Small intestine (tissue), 7 donors: Measurements from ENCODE around the gene DIP2B. TPM values are rescaled to one million over a fixed set of nuclear protein-coding genes. Genes with fewer than 3 reads are reported as not detected.
A peak's percentile ranks its signal among the peaks of the same experiment; 100 is the strongest.

Experiments used
- DNase-seq, 2 donors: peaks; one replicate each; pipeline versions ENCODE4 v3.0.0 to v3.0.0-alpha.2; 2013
- FAIRE-seq: peaks from 2 replicates; lab custom pipeline; 2012; peaks lifted over from hg19 to GRCh38; lab: Jason Lieb, UNC
- H3K27ac ChIP-seq, 3 donors: one replicate each; pipeline ENCODE4 v1.5.1; 2013; ENCODE audit warnings: low read length in 2 of 3, mild to moderate bottlenecking in 2 of 3, control low read depth in 1 of 3, inconsistent platforms in 1 of 3, low read depth in 1 of 3, moderate library complexity in 1 of 3
- H3K27me3 ChIP-seq, 3 donors: one replicate each; pipeline ENCODE4 v1.6.1; 2013; ENCODE audit warnings: low read length in 3 of 3, inconsistent platforms in 1 of 3; ENCODE audit not compliant: control insufficient read depth in 3 of 3, insufficient read depth in 3 of 3
- H3K36me3 ChIP-seq, 3 donors: one replicate each; pipeline ENCODE4 v1.6.1; 2013; ENCODE audit warnings: low read length in 3 of 3, inconsistent platforms in 1 of 3, low read depth in 1 of 3, mild to moderate bottlenecking in 1 of 3, moderate library complexity in 1 of 3; ENCODE audit not compliant: control insufficient read depth in 3 of 3, insufficient read depth in 2 of 3
- H3K4me1 ChIP-seq, 3 donors: one replicate each; pipeline ENCODE4 v1.6.1; 2013; ENCODE audit warnings: low read length in 2 of 3, inconsistent platforms in 1 of 3, low read depth in 1 of 3, mild to moderate bottlenecking in 1 of 3, moderate library complexity in 1 of 3; ENCODE audit not compliant: control insufficient read depth in 3 of 3, insufficient read depth in 2 of 3
- H3K4me3 ChIP-seq, 3 donors: one replicate each; pipeline ENCODE4 v1.5.1; 2013; ENCODE audit warnings: low read length in 3 of 3, control low read depth in 1 of 3, inconsistent platforms in 1 of 3, low read depth in 1 of 3, mild to moderate bottlenecking in 1 of 3, moderate library complexity in 1 of 3
- H3K9me3 ChIP-seq, 2 donors: one replicate each; pipeline ENCODE4 v1.6.1; 2013; ENCODE audit warnings: low read depth in 1 of 2, low read length in 1 of 2; ENCODE audit not compliant: control insufficient read depth in 2 of 2, insufficient read depth in 1 of 2
- WGBS, 3 donors: extraction: QIAGEN DNeasy Blood & Tissue Kit; methylation state at CpG; one replicate each; pipeline ENCODE4 v1.1.7; 2013; 5-methylcytosine and 5-hydroxymethylcytosine counted together
- polyA plus RNA-seq, 4 donors: library from polyadenylated mRNA; stranded (reverse) in 3 of 4; unstranded in 1 of 4; fragments of 200-250 nt in 3 of 4; fragments of 120-200 nt in 1 of 4; gene quantifications; one replicate each; pipeline versions ENCODE4 v1.2.1 to v1.2.3, GENCODE V29; 2013
- donor health status: healthy with polysubstance abuse.
- donor health status: control.
- donor health status: control.
- donor health status: Bipolar disorder and iron deficiency.
- donor health status: healthy.

The DIP2B gene
- polyA plus RNA-seq, 4 donors: 6.3 to 18.1 (median 6.9) TPM

DNA sequence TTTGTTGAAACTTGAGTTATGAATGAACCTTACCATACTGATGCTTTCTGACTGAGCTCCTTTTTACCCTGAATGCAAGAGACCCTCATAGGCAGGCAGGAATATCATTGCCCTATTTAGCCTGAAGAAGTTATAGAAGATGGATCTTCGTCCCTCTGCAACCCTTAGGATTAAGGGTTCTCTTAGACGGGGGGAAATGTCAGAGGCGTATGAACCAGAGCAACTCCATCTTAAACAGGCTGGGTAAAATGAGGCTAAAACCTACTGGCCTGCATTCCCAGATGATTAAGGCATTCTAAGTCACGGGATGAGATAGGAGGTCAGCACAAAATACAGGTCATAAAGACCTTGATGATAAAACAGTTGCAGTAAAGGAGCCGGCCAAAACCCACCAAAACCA, 266.6 kb downstream of the DIP2B start:
- FAIRE-seq (no peak), DNase-seq (no peak)
- Histone ChIP-seq H3K4me3 (no peak overlapping the region), H3K27me3 (no peaks in the 10 kb centered on the region), H3K27ac (no peak overlapping the region), H3K4me1 (peaks cover 0 to 3% (median 0%) of the 10 kb centered on the region in 3 donors), H3K36me3 (peaks cover 0 to 15% (median 0%) of the 10 kb centered on the region in 3 donors), H3K9me3 (no peaks in the 10 kb centered on the region)
- WGBS, 3 donors: 96 to 97% (median 96%) methylated on average over 5 of the region's 5 CpGs

DNA sequence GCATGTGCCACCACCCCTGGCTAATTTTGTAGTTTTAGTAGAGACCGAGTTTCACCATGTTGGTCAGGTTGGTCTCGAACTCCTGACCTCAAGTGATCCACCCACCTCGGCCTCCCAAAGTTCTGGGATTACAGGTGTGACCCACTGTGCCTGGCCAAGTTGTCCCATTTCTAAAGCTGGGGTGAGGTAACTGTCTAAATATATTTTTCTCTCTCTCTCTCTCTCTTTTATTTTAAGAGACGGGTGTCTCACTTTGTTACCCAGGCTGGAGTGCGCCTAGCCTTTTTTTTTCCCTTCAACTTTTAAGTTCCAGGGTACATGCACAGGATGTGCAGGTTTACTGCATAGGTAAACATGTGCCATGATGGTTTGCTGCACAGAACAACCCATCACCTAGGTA, 267.7 kb downstream of the DIP2B start:
- Histone ChIP-seq H3K9me3 (no peaks in the 10 kb centered on the region), H3K27ac (no peak overlapping the region), H3K4me3 (no peak overlapping the region), H3K36me3 (peaks cover 0 to 15% (median 0%) of the 10 kb centered on the region in 3 donors), H3K4me1 (peaks cover 0 to 3% (median 0%) of the 10 kb centered on the region in 3 donors), H3K27me3 (no peaks in the 10 kb centered on the region)
- DNase-seq (no peak), FAIRE-seq (no peak)
- 93 to 98% (median 94%) methylated on average over 5 of the region's 5 CpGs for WGBS, 3 donors

DNA sequence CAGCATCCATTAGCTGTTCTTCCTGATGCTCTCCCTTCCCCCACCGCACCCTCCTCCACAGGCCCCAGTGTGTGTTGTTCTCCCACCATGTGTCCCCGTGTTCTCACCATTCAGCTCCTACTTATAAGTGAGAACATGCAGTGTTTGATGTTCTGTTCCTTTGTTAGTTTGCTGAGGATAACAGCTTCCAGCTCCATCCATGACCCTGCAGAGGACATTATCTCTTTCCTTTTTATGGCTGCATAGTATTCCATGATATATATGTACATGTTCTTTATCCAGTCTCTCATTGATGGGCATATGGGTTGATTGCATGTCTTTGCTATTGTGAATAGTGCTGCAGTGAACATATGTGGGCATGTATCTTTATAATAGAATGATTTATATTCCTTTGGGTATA, 268.1 kb downstream of the DIP2B start:
- DNase-seq (no peak), FAIRE-seq (no peak)
- Histone ChIP-seq H3K9me3 (no peaks in the 10 kb centered on the region), H3K27me3 (no peaks in the 10 kb centered on the region), H3K4me1 (peaks cover 0 to 3% (median 0%) of the 10 kb centered on the region in 3 donors), H3K27ac (no peak overlapping the region), H3K4me3 (no peak overlapping the region), H3K36me3 (peaks cover 0 to 15% (median 0%) of the 10 kb centered on the region in 3 donors)
- WGBS, 3 donors: 99 to 100% (median 100%) methylated on average over 2 of the region's 2 CpGs

DNA sequence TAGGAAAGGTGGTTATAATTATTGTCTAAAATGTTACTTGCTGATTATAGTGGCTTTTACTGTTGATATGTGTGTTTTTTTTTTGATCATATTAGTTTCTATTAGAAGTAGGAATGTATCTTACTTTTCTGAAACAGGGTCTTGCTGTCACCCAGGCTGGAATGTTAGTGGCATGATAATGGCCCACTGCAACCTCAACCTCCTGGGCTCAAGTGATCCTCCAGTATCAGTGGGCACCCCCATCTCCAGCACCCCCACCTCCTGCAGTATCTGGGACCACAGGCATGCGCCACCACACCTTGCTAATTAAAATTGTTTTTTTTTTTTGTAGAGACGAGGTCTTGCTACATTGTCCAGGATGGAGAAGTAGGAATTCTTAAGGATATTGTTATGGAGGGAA, 270.5 kb downstream of the DIP2B start:
- WGBS, 3 donors: 88 to 95% (median 89%) methylated on average over 2 of the region's 2 CpGs

DNA sequence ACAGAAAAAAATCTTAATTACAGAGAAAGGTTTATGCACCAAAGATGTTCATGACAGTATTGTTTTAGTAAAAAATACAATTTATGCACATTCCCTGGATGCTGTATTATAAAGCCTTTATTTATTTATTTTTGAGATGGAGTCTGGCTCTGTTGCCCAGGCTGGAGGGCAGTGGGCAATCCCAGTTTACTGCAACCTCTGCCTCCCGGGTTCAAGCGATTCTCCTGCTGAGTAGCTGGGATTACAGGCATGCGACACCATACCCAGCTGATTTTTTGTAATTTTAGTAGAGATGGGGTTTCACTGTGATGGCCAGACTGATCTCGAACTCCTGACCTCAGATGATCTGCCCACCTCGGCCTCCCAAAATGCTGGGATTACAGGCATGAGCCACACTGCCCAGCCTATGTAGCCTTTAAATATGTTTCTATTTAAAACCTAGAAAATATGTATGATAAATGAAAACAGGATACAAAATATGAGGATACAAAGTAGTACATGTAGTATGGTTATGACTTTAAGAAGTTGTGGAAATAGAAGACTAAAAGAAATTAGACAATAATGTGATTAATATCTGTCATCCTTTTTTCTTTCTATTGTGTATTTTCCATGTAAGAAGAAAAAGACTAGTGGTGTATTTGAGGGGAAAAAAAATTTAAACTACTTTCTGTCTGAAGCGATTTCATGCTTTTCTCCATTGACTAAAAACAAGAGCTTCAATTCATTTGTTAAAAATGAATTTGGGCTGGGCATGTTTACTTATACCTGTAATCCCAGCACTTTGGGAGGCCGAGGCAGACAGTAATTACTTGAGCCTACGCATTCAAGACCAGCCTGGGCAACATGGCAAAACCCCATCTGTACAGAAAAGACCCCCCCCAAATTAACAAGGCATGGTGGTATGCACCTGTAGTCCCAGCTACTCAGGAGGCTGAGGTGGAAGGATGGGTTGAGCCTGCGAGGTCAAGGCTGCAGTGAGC, 272.3 kb downstream of the DIP2B start:
- DNase-seq: no peak
- Histone ChIP-seq H3K4me3 (no peak overlapping the region), H3K36me3 (peaks cover 0 to 25% (median 3%) of the 10 kb centered on the region in 3 donors), H3K27ac (no peak overlapping the region), H3K9me3 (no peaks in the 10 kb centered on the region), H3K27me3 (no peaks in the 10 kb centered on the region), H3K4me1 (peaks cover 0 to 12% (median 0%) of the 10 kb centered on the region in 3 donors)
- 81 to 85% (median 82%) methylated on average over 9 of the region's 9 CpGs for WGBS, 3 donors
- FAIRE-seq: no peak

More for the DNA sequence above, 270.5 kb downstream of the DIP2B start:
- Histone ChIP-seq H3K4me3 (no peak overlapping the region), H3K4me1 (peaks cover 0 to 12% (median 0%) of the 10 kb centered on the region in 3 donors), H3K27ac (no peak overlapping the region), H3K27me3 (no peaks in the 10 kb centered on the region), H3K9me3 (no peaks in the 10 kb centered on the region), H3K36me3 (peaks cover 0 to 18% (median 0%) of the 10 kb centered on the region in 3 donors)
- no peak for DNase-seq
- no peak for FAIRE-seq

DNA sequence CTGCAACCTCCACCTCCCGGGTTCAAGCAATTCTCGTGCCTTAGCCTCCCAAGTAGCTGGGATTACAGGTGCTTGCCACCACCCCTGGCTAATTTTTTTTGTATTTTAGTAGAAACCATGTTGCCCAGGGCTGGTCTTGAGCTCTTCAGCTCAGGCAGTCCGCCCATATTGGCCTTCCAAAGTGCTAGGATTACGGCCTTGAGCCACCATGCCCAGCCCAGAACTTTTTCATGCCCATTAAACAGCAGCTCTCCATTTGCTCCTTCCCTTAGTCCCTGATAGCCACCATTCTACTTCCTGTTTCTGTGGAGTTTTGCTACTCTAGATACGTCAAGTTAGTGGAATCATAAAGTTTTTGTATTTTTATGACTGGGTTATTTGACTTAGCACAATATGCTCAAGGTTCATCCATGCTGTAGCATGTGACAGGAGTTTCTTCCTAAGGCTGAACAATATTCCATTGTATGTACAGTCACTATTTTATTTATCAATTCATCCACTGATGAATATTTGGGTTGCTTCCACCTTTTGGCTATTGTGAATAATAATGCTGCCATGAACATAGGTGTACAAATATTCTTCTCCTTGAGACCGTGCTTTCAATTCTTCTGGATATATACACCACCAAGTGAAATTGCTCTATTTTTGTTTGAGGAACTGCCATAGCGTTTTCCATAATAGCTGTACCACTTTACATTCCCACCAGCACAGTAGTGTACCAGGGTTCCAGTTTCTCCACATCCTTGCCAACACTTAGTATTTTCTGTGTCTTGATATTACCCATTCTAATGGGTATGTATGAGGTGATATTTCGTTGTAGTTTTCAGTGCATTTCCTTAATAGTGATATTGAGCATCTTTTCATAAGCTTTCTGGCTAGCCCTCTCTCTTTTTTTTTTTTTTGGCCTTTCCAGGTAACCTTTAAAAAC, 274.1 kb downstream of the DIP2B start:
- H3K27ac ChIP-seq: peak overlapping the region; percentile 48 to 93 (median 68)
- DNase-seq: peak; percentile 60 to 81

DNA sequence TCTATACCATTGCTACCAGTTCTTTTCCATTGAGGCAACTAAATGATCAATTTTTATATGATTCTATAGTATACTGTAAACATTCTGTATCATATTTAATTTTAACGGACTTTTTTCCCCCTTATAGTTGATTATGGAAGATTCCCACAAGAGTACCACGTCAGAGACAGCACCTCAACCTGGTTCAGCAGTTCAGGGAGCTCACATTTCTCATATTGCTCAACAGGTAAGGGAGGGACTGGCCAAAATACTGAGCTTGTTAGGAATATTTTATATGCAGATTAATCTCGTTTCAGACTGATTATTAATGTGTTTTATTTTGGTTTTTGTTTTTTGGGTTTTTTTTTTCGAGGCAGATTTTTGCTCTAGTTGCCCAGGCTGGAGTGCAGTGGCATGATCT, 275.2 kb downstream of the DIP2B start:
- H3K36me3 ChIP-seq: peaks cover 0 to 28% (median 3%) of the 10 kb centered on the region in 3 donors
- no peak overlapping the region for H3K27ac ChIP-seq
- H3K27me3 ChIP-seq: no peaks in the 10 kb centered on the region
- H3K9me3 ChIP-seq: no peaks in the 10 kb centered on the region
- DNase-seq (no peak), FAIRE-seq (no peak)
- H3K4me3 ChIP-seq: no peak overlapping the region
- WGBS, 3 donors: 92 to 96% (median 95%) methylated on average over 4 of the region's 4 CpGs
- H3K4me1 ChIP-seq: peaks cover 0 to 12% (median 0%) of the 10 kb centered on the region in 3 donors

More for the DNA sequence above, 274.1 kb downstream of the DIP2B start:
- Histone ChIP-seq H3K27me3 (no peaks in the 10 kb centered on the region), H3K36me3 (peaks cover 0 to 26% (median 3%) of the 10 kb centered on the region in 3 donors), H3K4me3 (no peak overlapping the region), H3K9me3 (no peaks in the 10 kb centered on the region), H3K4me1 (peaks cover 0 to 12% (median 0%) of the 10 kb centered on the region in 3 donors)
- 50 to 78% (median 61%) methylated on average over 8 of the region's 8 CpGs for WGBS, 3 donors
- no peak for FAIRE-seq

DNA sequence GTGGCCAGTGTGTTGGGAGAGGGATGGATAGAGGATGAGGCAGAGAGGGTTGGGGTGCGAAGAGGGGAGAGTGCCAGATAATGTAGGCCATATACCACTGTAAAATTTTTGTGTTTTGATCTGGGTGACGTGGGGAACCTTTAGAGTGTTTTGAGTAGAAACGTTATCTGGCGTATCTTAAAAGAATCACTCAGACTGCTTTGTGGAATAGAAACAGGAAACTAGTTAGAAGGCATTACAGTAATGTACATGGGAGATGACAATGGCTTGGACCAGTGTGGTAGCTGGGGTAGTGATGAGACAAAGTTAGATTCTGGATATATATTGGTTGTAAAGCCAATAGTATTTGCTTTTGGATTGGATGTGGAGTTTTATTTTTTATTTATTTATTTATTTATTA, 279.7 kb downstream of the DIP2B start:
- H3K4me3 ChIP-seq: no peak overlapping the region
- no peak for FAIRE-seq
- WGBS, 3 donors: 80 to 89% (median 83%) methylated on average over 4 of the region's 4 CpGs

More for the DNA sequence above, 279.7 kb downstream of the DIP2B start:
- H3K36me3 ChIP-seq: peaks cover 0 to 41% (median 3%) of the 10 kb centered on the region in 3 donors
- H3K9me3 ChIP-seq: peaks cover 0 to 7% of the 10 kb centered on the region in 2 donors
- no peaks in the 10 kb centered on the region for H3K27me3 ChIP-seq
- H3K4me1 ChIP-seq: peaks cover 0 to under 1% (median 0%) of the 10 kb centered on the region in 3 donors
- no peak overlapping the region for H3K27ac ChIP-seq
- DNase-seq: no peak
